HCT116 (cell line): ENCODE measurements around the gene CPA5. TPM values are rescaled to one million over a fixed set of nuclear protein-coding genes. Genes with fewer than 3 reads are reported as not detected.

Experiments used
- ATAC-seq: fragments of 200-7000 bp; cut with Tn5 transposase; 2 replicates; pipeline ENCODE4 v1.9.1; 2020; ENCODE audit warnings: mild to moderate bottlenecking, moderate library complexity
- BruUV-seq: library from RNA; stranded (reverse); fragments of 400-500 nt; replicated peaks from 2 replicates; lab custom pipeline; 2021; lab: Mats Ljungman, UMichigan
- CTCF ChIA-PET: fragments of 300-600 bp; sonication (Branson Sonifier 250); formaldehyde crosslinking; loops from one replicate; lab custom pipeline; 2021; ENCODE audit warnings: antibody characterized with exemption; lab: Charles Lee
- POLR2A ChIA-PET: fragments of 300-600, 350-600 bp; sonication (Branson Sonifier 250); formaldehyde crosslinking; loops from one replicate; lab custom pipeline; 2021; ENCODE audit warnings: antibody characterized with exemption; lab: Charles Lee
- RAD21 ChIA-PET, 2 experiments: fragments of 300-600 bp; sonication (Branson Sonifier 250); formaldehyde crosslinking; loops; one replicate each; lab custom pipeline; 2023; ENCODE audit warnings: low total read pairs in 2 of 2; ENCODE audit not compliant: uncharacterized antibody in 2 of 2, unreplicated experiment in 2 of 2, low non-redundant PET in 1 of 2; lab: Charles Lee
- DNase-seq: peaks from one replicate; pipeline ENCODE4 v3.0.0-alpha.2; 2010; ENCODE audit warnings: low read depth, low spot score
- H2AFZ ChIP-seq: fragments of 200-600 bp; shearing (Covaris generic), sonication (generic); 2 replicates; pipeline ENCODE4 v1.6.1; 2017; ENCODE audit warnings: low read depth, mixed run types, mixed read lengths, antibody characterized with exemption, low read length; ENCODE audit not compliant: poor library complexity, severe bottlenecking
- H3K27ac ChIP-seq: 2 replicates; pipeline ENCODE4 v1.5.1; 2012; ENCODE audit warnings: low read depth, low read length
- H3K27me3 ChIP-seq: fragments of 200-600 bp; sonication (generic); 2 replicates; pipeline ENCODE4 v1.6.1; 2016; ENCODE audit warnings: mixed run types, low read length, mixed read lengths; ENCODE audit not compliant: insufficient read depth
- H3K36me3 ChIP-seq, 2 experiments: fragments of 200-500 bp in 1 of 2; fragments of 200-600 bp in 1 of 2; sonication (Bioruptor generic) in 1 of 2; sonication (generic) in 1 of 2; 2 replicates each; pipeline versions ENCODE4 v1.5.1 to v1.6.1; 2014 to 2016; ENCODE audit warnings: low read length in 2 of 2, inconsistent platforms in 1 of 2, mixed read lengths in 1 of 2, mixed run types in 1 of 2; ENCODE audit not compliant: insufficient read depth in 2 of 2, control insufficient read depth in 1 of 2
- H3K4me1 ChIP-seq, 2 experiments: fragments of 200-600 bp in 1 of 2; sonication (generic) in 1 of 2; 2 replicates each; pipeline versions ENCODE4 v1.5.1 to v1.6.1; 2012 to 2017; ENCODE audit warnings: low read length in 2 of 2, inconsistent platforms in 1 of 2, mild to moderate bottlenecking in 1 of 2, mixed read lengths in 1 of 2, mixed run types in 1 of 2, moderate library complexity in 1 of 2; ENCODE audit not compliant: insufficient read depth in 2 of 2, control insufficient read depth in 1 of 2
- H3K4me2 ChIP-seq: fragments of 200-600 bp; sonication (generic); 2 replicates; pipeline ENCODE4 v1.6.1; 2017; ENCODE audit warnings: mixed run types, low read length, mixed read lengths
- H3K4me3 ChIP-seq, 2 experiments: fragments of 200-600 bp in 1 of 2; sonication (generic) in 1 of 2; replicated peaks in 1 of 2; 2 replicates each; pipeline ENCODE4 v1.5.1; 2011 to 2016; ENCODE audit warnings: low read length in 2 of 2, control low read depth in 1 of 2, low read depth in 1 of 2, mild to moderate bottlenecking in 1 of 2, mixed read lengths in 1 of 2, mixed run types in 1 of 2
- H3K79me2 ChIP-seq: fragments of 200-600 bp; sonication (generic); 2 replicates; pipeline ENCODE4 v1.6.1; 2017; ENCODE audit warnings: mild to moderate bottlenecking, mixed run types, low read length, moderate library complexity, mixed read lengths; ENCODE audit not compliant: insufficient read depth
- H3K9ac ChIP-seq: fragments of 200-600 bp; sonication (generic); 2 replicates; pipeline ENCODE4 v1.6.1; 2016; ENCODE audit warnings: low read length, mixed read lengths
- H3K9me2 ChIP-seq: fragments of 200-600 bp; sonication (generic), shearing (Covaris generic); 2 replicates; pipeline ENCODE4 v1.6.1; 2017; ENCODE audit warnings: mixed run types, mild to moderate bottlenecking, moderate library complexity; ENCODE audit not compliant: insufficient read depth
- H3K9me3 ChIP-seq, 2 experiments: fragments of 200-500 bp in 1 of 2; fragments of 200-600 bp in 1 of 2; sonication (Bioruptor generic) in 1 of 2; sonication (generic) in 1 of 2; 2 replicates each; pipeline ENCODE4 v1.6.1; 2014 to 2017; ENCODE audit warnings: low read length in 2 of 2, mixed read lengths in 2 of 2, inconsistent platforms in 1 of 2, low read depth in 1 of 2, mild to moderate bottlenecking in 1 of 2, mixed run types in 1 of 2, moderate library complexity in 1 of 2; ENCODE audit not compliant: control insufficient read depth in 1 of 2, insufficient read depth in 1 of 2
- H4K20me1 ChIP-seq: fragments of 200-600 bp; sonication (generic), shearing (Covaris generic); 2 replicates; pipeline ENCODE4 v1.6.1; 2017; ENCODE audit warnings: mixed run types, mild to moderate bottlenecking, moderate library complexity; ENCODE audit not compliant: insufficient read depth
- ATF3 ChIP-seq: IDR thresholded peaks from 2 replicates; pipeline ENCODE4 v1.6.1; 2012
- CBX3 ChIP-seq: IDR thresholded peaks from 2 replicates; pipeline ENCODE4 v1.6.1; 2012; ENCODE audit warnings: low read depth
- EGR1 ChIP-seq: IDR thresholded peaks from 2 replicates; pipeline ENCODE4 v1.6.1; 2012; ENCODE audit warnings: low read depth
- EZH2 ChIP-seq: fragments of 200-600 bp; sonication (generic); IDR thresholded peaks from 2 replicates; pipeline ENCODE4 v1.6.1; 2017; ENCODE audit warnings: antibody characterized with exemption, mixed run types
- JUND ChIP-seq: IDR thresholded peaks from 2 replicates; pipeline ENCODE4 v1.6.1; 2012
- RAD21 ChIP-seq: IDR thresholded peaks from 2 replicates; pipeline ENCODE4 v1.6.1; 2012; ENCODE audit warnings: low read depth, mild to moderate bottlenecking
- REST ChIP-seq: IDR thresholded peaks from 2 replicates; pipeline ENCODE4 v1.6.1; 2012; ENCODE audit warnings: low read depth
- SIN3A ChIP-seq: IDR thresholded peaks from 2 replicates; pipeline ENCODE4 v1.6.1; 2012; ENCODE audit warnings: low read depth
- SP1 ChIP-seq: IDR thresholded peaks from 2 replicates; pipeline ENCODE4 v1.6.1; 2012; ENCODE audit warnings: low read depth
- SRF ChIP-seq: IDR thresholded peaks from 2 replicates; pipeline ENCODE4 v1.6.1; 2012; ENCODE audit warnings: low read depth
- YY1 ChIP-seq: IDR thresholded peaks from 2 replicates; pipeline ENCODE4 v1.6.1; 2011; ENCODE audit warnings: low read length, low read depth, moderate library complexity, mild to moderate bottlenecking; ENCODE audit not compliant: insufficient replicate concordance; ENCODE audit errors: extremely low read depth
- ZBTB33 ChIP-seq: IDR thresholded peaks from 2 replicates; pipeline ENCODE4 v1.6.1; 2011; ENCODE audit warnings: mild to moderate bottlenecking, low read length, moderate library complexity; ENCODE audit not compliant: insufficient replicate concordance; ENCODE audit errors: extremely low read depth
- ZFX ChIP-seq: fragments of 450-650 bp; IDR thresholded peaks from 2 replicates; pipeline ENCODE4 v1.6.1; 2017
- intact Hi-C: fragments of 100-400 bp; cut with micrococcal nuclease; formaldehyde crosslinking; loops from 2 replicates; pipeline ENCODE4 v1.10.0; 2022
- total RNA-seq: library from RNA; stranded (reverse); gene quantifications from one replicate; pipeline ENCODE4 v1.2.1, GENCODE V29; 2021; ENCODE audit not compliant: unreplicated experiment

CPA5 gene
- total RNA-seq, 1 experiment from 2014 or later = not detected

GRCh38 chr7:130346941-130347340, 2.3 kb downstream of the CPA5 start:
- no peak for DNase-seq
- BruUV-seq = no TSS peak
- no peaks in the 10 kb centered on the region for H3K9me2 ChIP-seq
- ChIA-PET POLR2A (no interaction called here), CTCF (no interaction called here), RAD21 (no interaction called here)
- no peaks in the 10 kb centered on the region for H3K79me2 ChIP-seq
- no peaks in the 10 kb centered on the region for H4K20me1 ChIP-seq
- TF ChIP-seq EZH2 (no peak), YY1 (no peak), ZFX (no peak), EGR1 (no peak), RAD21 (no peak), ZBTB33 (no peak), JUND (no peak), SRF (no peak), REST (no peak), SIN3A (no peak), ATF3 (no peak), CBX3 (no peak), SP1 (no peak)
- no peak overlapping the region for H2AFZ ChIP-seq
- intact Hi-C loops = no loop called here
- no peak for ATAC-seq
- H3K9ac ChIP-seq = no peak overlapping the region
- H3K9me3 ChIP-seq = no peaks in the 10 kb centered on the region
- H3K4me2 ChIP-seq = no peak overlapping the region
- no peaks in the 10 kb centered on the region for H3K36me3 ChIP-seq
- H3K4me3 ChIP-seq = no peak overlapping the region
- no peaks in the 10 kb centered on the region for H3K27me3 ChIP-seq
- no peaks in the 10 kb centered on the region for H3K4me1 ChIP-seq
- H3K27ac ChIP-seq = no peak overlapping the region
